A673 (cell line): ENCODE data around the gene TBX1. TPM values are rescaled to one million over a fixed set of nuclear protein-coding genes. Genes with fewer than 3 reads are reported as not detected.

ENCODE experiments used
- BruUV-seq: library from RNA; stranded (reverse); fragments of 400-500 nt; replicated peaks from 2 replicates; lab custom pipeline; 2021; lab: Mats Ljungman, UMichigan
- CTCF ChIA-PET: fragments of 300-600 bp; sonication (Branson Sonifier 250); formaldehyde crosslinking; loops from one replicate; lab custom pipeline; 2022; ENCODE audit warnings: antibody characterized with exemption; lab: Charles Lee
- POLR2A ChIA-PET: fragments of 300-600 bp; sonication (Branson Sonifier 250); formaldehyde crosslinking; loops from one replicate; lab custom pipeline; 2022; ENCODE audit warnings: antibody characterized with exemption; ENCODE audit not compliant: low non-redundant PET; lab: Charles Lee
- DNase-seq: peaks from one replicate; pipeline ENCODE4 v3.0.0-alpha.2; 2015; ENCODE audit warnings: low spot score
- H3K27ac ChIP-seq: fragments of 200-600 bp; sonication (generic); 2 replicates; pipeline ENCODE4 v1.5.1; 2016; ENCODE audit warnings: mixed run types, low read depth, mild to moderate bottlenecking, mixed read lengths, antibody characterized with exemption, low read length; ENCODE audit not compliant: poor library complexity, severe bottlenecking
- H3K27me3 ChIP-seq: fragments of 200-600 bp; sonication (generic); replicated peaks from 2 replicates; pipeline ENCODE4 v1.6.1; 2017; ENCODE audit warnings: mixed run types, low read depth, mild to moderate bottlenecking, mixed read lengths, antibody characterized with exemption, low read length; ENCODE audit not compliant: insufficient read depth, poor library complexity
- H3K36me3 ChIP-seq: fragments of 200-600 bp; sonication (generic); 2 replicates; pipeline ENCODE4 v1.6.1; 2016; ENCODE audit warnings: mixed run types, mild to moderate bottlenecking, mixed read lengths, antibody characterized with exemption, low read length; ENCODE audit not compliant: insufficient read depth, poor library complexity, severe bottlenecking
- H3K4me1 ChIP-seq: fragments of 200-600 bp; sonication (generic); 2 replicates; pipeline ENCODE4 v1.6.1; 2017; ENCODE audit warnings: mixed run types, mild to moderate bottlenecking, mixed read lengths, antibody characterized with exemption, low read length; ENCODE audit not compliant: insufficient read depth, poor library complexity, severe bottlenecking
- H3K4me3 ChIP-seq: fragments of 200-600 bp; sonication (generic); 2 replicates; pipeline ENCODE4 v1.5.1; 2016; ENCODE audit warnings: low read depth, mixed run types, mild to moderate bottlenecking, mixed read lengths, low read length; ENCODE audit not compliant: poor library complexity, severe bottlenecking
- H3K9me3 ChIP-seq: fragments of 200-600 bp; sonication (generic); 2 replicates; pipeline ENCODE4 v1.6.1; 2016; ENCODE audit warnings: mixed run types, low read depth, mild to moderate bottlenecking, mixed read lengths, antibody characterized with exemption, low read length; ENCODE audit not compliant: poor library complexity, severe bottlenecking
- CTCF ChIP-seq: fragments of 300-800, 200-600 bp; sonication (generic); conservative IDR thresholded peaks from 2 replicates; pipeline ENCODE4 v1.5.1; 2017; ENCODE audit warnings: low read depth, mild to moderate bottlenecking, antibody characterized with exemption, low read length, moderate library complexity, mixed read lengths
- EZH2 ChIP-seq: fragments of 200-600 bp; sonication (generic); IDR thresholded peaks from 2 replicates; pipeline ENCODE4 v1.6.1; 2017; ENCODE audit warnings: borderline replicate concordance, low read depth, mild to moderate bottlenecking, mixed read lengths, antibody characterized with exemption, low read length; ENCODE audit not compliant: poor library complexity, severe bottlenecking
- intact Hi-C: fragments of 100-400 bp; cut with micrococcal nuclease; formaldehyde crosslinking; loops from one replicate; pipeline ENCODE4 v1.10.0; 2022; ENCODE audit not compliant: unreplicated experiment
- total RNA-seq: library from RNA; stranded (reverse); gene quantifications from 2 replicates; pipeline ENCODE4 v1.2.3, GENCODE V29; 2021

Gene TBX1
- total RNA-seq, 1 experiment from 2014 or later, result 3.6 TPM

GRCh38 chr22:19788661-19789225, 28.2 kb downstream of the TBX1 start:
- BruUV-seq, result no TSS peak
- no peaks in the 10 kb centered on the region for H3K27me3 ChIP-seq
- H3K4me3 ChIP-seq, result no peak overlapping the region
- intact Hi-C loops, result no loop called here
- H3K36me3 ChIP-seq, result no peaks in the 10 kb centered on the region
- peaks cover 6% of the 10 kb centered on the region for H3K4me1 ChIP-seq
- ChIA-PET POLR2A (interaction anchor here (0.6 kb wide), 1 partner anchor 169 kb away, joined by 3 read pairs; no protein-coding TSS in a partner anchor), CTCF (no interaction called here)
- TF ChIP-seq EZH2, result no peak
- no peak for TF ChIP-seq CTCF
- DNase-seq, result no peak
- H3K9me3 ChIP-seq, result peaks cover 5% of the 10 kb centered on the region
- peak overlapping the region; percentile 37 for H3K27ac ChIP-seq

GRCh38 chr22:19789406-19789805, 28.8 kb downstream of the TBX1 start:
- DNase-seq, result no peak
- intact Hi-C loops, result no loop called here
- Histone ChIP-seq H3K4me1 (peaks cover 6% of the 10 kb centered on the region), H3K9me3 (peaks cover 5% of the 10 kb centered on the region), H3K36me3 (no peaks in the 10 kb centered on the region), H3K27me3 (no peaks in the 10 kb centered on the region), H3K4me3 (no peak overlapping the region), H3K27ac (peak overlapping the region; percentile 37)
- POLR2A ChIA-PET, result interaction anchor here (0.6 kb wide), 1 partner anchor 168 kb away, joined by 3 read pairs; no protein-coding TSS in a partner anchor
- CTCF ChIA-PET, result no interaction called here
- no peak for TF ChIP-seq CTCF
- TF ChIP-seq EZH2, result no peak
- BruUV-seq, result no TSS peak

- no peaks in the 10 kb centered on the region for H3K36me3 ChIP-seq
- ChIA-PET POLR2A (no interaction called here), CTCF (no interaction called here)
- no peak overlapping the region for H3K4me3 ChIP-seq
- peaks cover 6% of the 10 kb centered on the region for H3K4me1 ChIP-seq
- intact Hi-C loops, result no loop called here
- no TSS peak for BruUV-seq
- H3K9me3 ChIP-seq, result peaks cover 5% of the 10 kb centered on the region
- H3K27me3 ChIP-seq, result no peaks in the 10 kb centered on the region
- no peak for DNase-seq
- no peak for TF ChIP-seq CTCF
- TF ChIP-seq EZH2, result no peak
- no peak overlapping the region for H3K27ac ChIP-seq
Measured at GRCh38 chr22:19789828-19790227, 29.2 kb downstream of the TBX1 start.
